OCI-LY7 (cell line): ENCODE measurements around the gene SMIM21. TPM values are rescaled to one million over a fixed set of nuclear protein-coding genes. Genes with fewer than 3 reads are reported as not detected.

Experiments used
- BruUV-seq: library from RNA; stranded (reverse); fragments of 400-500 nt; replicated peaks from 2 replicates; lab custom pipeline; 2021; lab: Mats Ljungman, UMichigan
- CTCF ChIA-PET: fragments of 300-600 bp; sonication (Branson Sonifier 250); formaldehyde crosslinking; loops from one replicate; lab custom pipeline; 2022; ENCODE audit warnings: antibody characterized with exemption; ENCODE audit not compliant: unreplicated experiment; lab: Charles Lee
- POLR2A ChIA-PET: fragments of 300-600 bp; sonication (Branson Sonifier 250); formaldehyde crosslinking; loops from one replicate; lab custom pipeline; 2022; ENCODE audit warnings: antibody characterized with exemption; lab: Charles Lee
- DNase-seq: peaks from one replicate; pipeline ENCODE4 v3.0.0-alpha.2; 2015; ENCODE audit warnings: low spot score
- H2AFZ ChIP-seq: fragments of 200-600 bp; sonication (generic), shearing (Covaris generic); 2 replicates; pipeline ENCODE4 v1.6.1; 2014; ENCODE audit warnings: mild to moderate bottlenecking, antibody characterized with exemption, low read length, moderate library complexity
- H3K27ac ChIP-seq: fragments of 200-600 bp; sonication (generic); 2 replicates; pipeline ENCODE4 v1.5.1; 2014; ENCODE audit warnings: mixed run types, low read depth, mild to moderate bottlenecking, moderate library complexity, low read length, inconsistent platforms; ENCODE audit not compliant: poor library complexity, severe bottlenecking
- H3K36me3 ChIP-seq: fragments of 200-600 bp; sonication (generic); 2 replicates; pipeline ENCODE4 v1.6.1; 2014; ENCODE audit warnings: mild to moderate bottlenecking, antibody characterized with exemption, low read length, moderate library complexity, mixed read lengths; ENCODE audit not compliant: insufficient read depth
- H3K4me1 ChIP-seq: fragments of 200-600 bp; sonication (generic); 2 replicates; pipeline ENCODE4 v1.5.1; 2014; ENCODE audit warnings: mild to moderate bottlenecking, low read length; ENCODE audit not compliant: insufficient read depth, poor library complexity, severe bottlenecking
- H3K4me2 ChIP-seq: fragments of 200-600 bp; sonication (generic); 2 replicates; pipeline ENCODE4 v1.6.1; 2014; ENCODE audit warnings: mild to moderate bottlenecking, low read length
- H3K4me3 ChIP-seq: fragments of 200-600 bp; sonication (generic); 2 replicates; pipeline ENCODE4 v1.5.1; 2014; ENCODE audit warnings: mild to moderate bottlenecking, low read depth, low read length; ENCODE audit not compliant: poor library complexity, severe bottlenecking
- H3K79me2 ChIP-seq: fragments of 200-600 bp; sonication (generic); 2 replicates; pipeline ENCODE4 v1.6.1; 2016; ENCODE audit warnings: low read depth, mild to moderate bottlenecking, low read length, moderate library complexity, mixed read lengths; ENCODE audit not compliant: insufficient read depth
- H3K9me2 ChIP-seq: fragments of 200-600 bp; sonication (generic); 2 replicates; pipeline ENCODE4 v1.6.1; 2016; ENCODE audit warnings: mild to moderate bottlenecking, low read length, mixed read lengths; ENCODE audit not compliant: insufficient read depth
- H3K9me3 ChIP-seq: fragments of 200-600 bp; sonication (generic); 2 replicates; pipeline ENCODE4 v1.6.1; 2014; ENCODE audit warnings: mild to moderate bottlenecking, mixed run types, low read length, mixed read lengths
- H4K20me1 ChIP-seq: fragments of 200-600 bp; sonication (generic); 2 replicates; pipeline ENCODE4 v1.6.1; 2014; ENCODE audit warnings: mild to moderate bottlenecking, antibody characterized with exemption, low read length, moderate library complexity, mixed read lengths; ENCODE audit not compliant: insufficient read depth
- CTCF ChIP-seq: fragments of 200-600 bp; sonication (generic); conservative IDR thresholded peaks from 2 replicates; pipeline ENCODE4 v1.5.1; 2014; ENCODE audit warnings: mild to moderate bottlenecking, antibody characterized with exemption, low read length, moderate library complexity, mixed read lengths
- EZH2phosphoT487 ChIP-seq: fragments of 200-600 bp; sonication (generic); IDR thresholded peaks from 2 replicates; pipeline ENCODE4 v1.6.1; 2018; ENCODE audit warnings: low read depth, borderline replicate concordance, mild to moderate bottlenecking, mixed run types, antibody characterized with exemption, low read length, moderate library complexity, mixed read lengths
- intact Hi-C: fragments of 100-400 bp; cut with micrococcal nuclease; formaldehyde crosslinking; loops from one replicate; pipeline ENCODE4 v1.10.0; 2022; ENCODE audit not compliant: unreplicated experiment
- total RNA-seq, 2 experiments: library from RNA; depleted of rRNA in 1 of 2; stranded (reverse); fragments of >200 nt in 1 of 2; shearing (Covaris generic) in 1 of 2; gene quantifications; 2 replicates each; pipeline ENCODE4 v1.2.3, GENCODE V29; 2014 to 2022

Gene SMIM21
- total RNA-seq, 2 experiments from 2014 or later, result not detected

GRCh38 chr18:75407468-75408437 is 19.8 kb downstream of the SMIM21 start:
- intact Hi-C loops, result no loop called here
- Histone ChIP-seq H3K4me1 (no peaks in the 10 kb centered on the region), H3K4me2 (no peak overlapping the region), H3K4me3 (no peak overlapping the region), H3K79me2 (no peaks in the 10 kb centered on the region), H4K20me1 (no peaks in the 10 kb centered on the region), H3K9me3 (no peaks in the 10 kb centered on the region), H3K9me2 (no peaks in the 10 kb centered on the region), H3K27ac (no peak overlapping the region), H3K36me3 (no peaks in the 10 kb centered on the region), H2AFZ (no peak overlapping the region)
- no peak for DNase-seq
- no peak for TF ChIP-seq EZH2phosphoT487
- no peak for TF ChIP-seq CTCF
- CTCF ChIA-PET, result no interaction called here
- POLR2A ChIA-PET, result no interaction called here
- BruUV-seq, result no TSS peak

- Histone ChIP-seq H3K9me3 (no peaks in the 10 kb centered on the region), H3K36me3 (no peaks in the 10 kb centered on the region), H3K79me2 (no peaks in the 10 kb centered on the region), H3K4me1 (no peaks in the 10 kb centered on the region), H3K9me2 (no peaks in the 10 kb centered on the region), H3K4me2 (no peak overlapping the region), H4K20me1 (no peaks in the 10 kb centered on the region), H3K27ac (no peak overlapping the region), H3K4me3 (no peak overlapping the region), H2AFZ (no peak overlapping the region)
- intact Hi-C loops, result no loop called here
- TF ChIP-seq CTCF (no peak), EZH2phosphoT487 (no peak)
- ChIA-PET CTCF (no interaction called here), POLR2A (no interaction called here)
- DNase-seq, result no peak
- no TSS peak for BruUV-seq
Measured at GRCh38 chr18:75406491-75407445, 20.7 kb downstream of the SMIM21 start.
